GM12892 (cell line): ENCODE measurements around the gene CIAO2A.

Source experiments
- POLR2A ChIP-seq: IDR thresholded peaks from 2 replicates; pipeline ENCODE4 v1.6.1; 2011; ENCODE audit warnings: low read depth, low read length, control low read depth
- POLR2AphosphoS5 ChIP-seq: IDR thresholded peaks from 2 replicates; pipeline ENCODE4 v1.6.1; 2011; ENCODE audit warnings: low read depth, low read length, control low read depth

DNA sequence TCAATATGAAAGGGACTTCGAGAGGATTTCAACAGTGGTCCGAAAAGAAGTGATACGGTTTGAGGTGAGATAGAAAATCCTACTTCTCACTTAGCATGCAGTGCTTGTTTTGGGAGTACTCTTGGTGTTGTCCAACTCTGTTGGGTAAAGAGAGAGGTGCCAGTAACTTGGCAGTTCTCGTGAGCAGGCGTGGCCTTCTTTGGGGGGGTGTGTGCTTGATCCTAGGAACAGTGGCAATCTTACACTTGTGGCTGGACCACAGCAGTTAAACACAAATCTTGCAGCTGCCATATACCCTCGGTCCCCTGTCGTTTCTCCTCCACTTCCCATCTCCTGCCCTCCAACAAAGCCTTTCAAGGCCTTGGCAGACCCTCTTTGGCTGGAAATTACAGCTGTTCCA, 42.7 kb upstream of the CIAO2A start:
- TF ChIP-seq POLR2A, result no peak
- no peak for TF ChIP-seq POLR2AphosphoS5
